Fibroblast of pulmonary artery (primary cell): Measurements from ENCODE around the gene TIMM44.

ENCODE experiments used
- DNase-seq: peaks from one replicate; pipeline ENCODE4 v3.0.0-alpha.2; 2010; ENCODE audit warnings: low read depth
- H3K4me3 ChIP-seq: replicated peaks from 2 replicates; pipeline ENCODE4 v1.5.1; 2011; ENCODE audit warnings: low read depth, mild to moderate bottlenecking, control low read depth, low read length, moderate library complexity
- TF ChIP-seq, protein P1 (sequence below): IDR thresholded peaks from 2 replicates; pipeline ENCODE4 v1.5.1; 2011; ENCODE audit warnings: mild to moderate bottlenecking, control low read depth, low read length, inconsistent platforms; ENCODE audit errors: missing control alignments

The TIMM44 gene

DNA sequence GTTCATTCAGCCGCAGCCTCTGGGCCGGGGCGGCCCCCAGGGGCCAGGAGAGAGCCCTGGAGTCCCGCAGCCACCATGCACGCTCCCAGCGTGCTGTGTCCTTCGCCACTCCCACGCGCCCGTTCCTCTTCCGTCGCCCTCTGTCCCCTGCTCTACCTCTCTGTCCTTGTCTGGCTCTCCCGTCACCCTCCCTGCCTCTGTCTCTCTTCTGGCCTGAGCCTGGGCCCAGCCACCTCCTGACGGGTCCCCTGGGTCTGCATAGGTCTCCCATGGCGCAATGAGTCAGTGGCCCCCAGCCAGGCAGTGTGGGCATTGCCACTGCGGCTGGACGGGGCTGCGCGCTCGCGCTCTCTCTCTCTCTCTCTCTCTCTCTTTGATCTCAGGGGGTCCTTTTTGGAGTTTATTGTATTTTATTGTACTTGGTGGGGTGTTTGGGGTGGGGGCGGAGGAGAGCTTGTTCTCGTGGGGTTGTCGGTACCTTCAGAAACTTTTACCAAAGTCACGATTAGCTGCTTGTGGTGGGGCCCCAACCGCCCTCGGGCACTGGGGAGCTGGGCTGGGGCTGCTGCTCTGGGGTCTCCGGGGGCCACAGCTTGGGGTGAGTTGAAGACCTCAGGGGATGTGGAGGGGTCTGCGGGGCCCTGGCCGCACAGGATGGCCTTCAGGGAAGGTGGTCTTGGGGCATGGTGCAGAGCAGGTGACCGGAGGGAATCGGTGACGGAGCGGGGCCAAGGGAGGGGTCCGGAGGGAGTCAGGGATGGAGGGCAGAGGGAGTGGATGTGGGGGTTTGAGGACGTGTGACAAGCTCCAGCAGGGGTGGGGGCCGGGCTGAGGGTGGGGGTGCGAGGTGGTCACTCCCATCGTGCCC, 30.5 kb downstream of the TIMM44 start:
- no peak overlapping the region for H3K4me3 ChIP-seq
- TF ChIP-seq, protein P1, sequence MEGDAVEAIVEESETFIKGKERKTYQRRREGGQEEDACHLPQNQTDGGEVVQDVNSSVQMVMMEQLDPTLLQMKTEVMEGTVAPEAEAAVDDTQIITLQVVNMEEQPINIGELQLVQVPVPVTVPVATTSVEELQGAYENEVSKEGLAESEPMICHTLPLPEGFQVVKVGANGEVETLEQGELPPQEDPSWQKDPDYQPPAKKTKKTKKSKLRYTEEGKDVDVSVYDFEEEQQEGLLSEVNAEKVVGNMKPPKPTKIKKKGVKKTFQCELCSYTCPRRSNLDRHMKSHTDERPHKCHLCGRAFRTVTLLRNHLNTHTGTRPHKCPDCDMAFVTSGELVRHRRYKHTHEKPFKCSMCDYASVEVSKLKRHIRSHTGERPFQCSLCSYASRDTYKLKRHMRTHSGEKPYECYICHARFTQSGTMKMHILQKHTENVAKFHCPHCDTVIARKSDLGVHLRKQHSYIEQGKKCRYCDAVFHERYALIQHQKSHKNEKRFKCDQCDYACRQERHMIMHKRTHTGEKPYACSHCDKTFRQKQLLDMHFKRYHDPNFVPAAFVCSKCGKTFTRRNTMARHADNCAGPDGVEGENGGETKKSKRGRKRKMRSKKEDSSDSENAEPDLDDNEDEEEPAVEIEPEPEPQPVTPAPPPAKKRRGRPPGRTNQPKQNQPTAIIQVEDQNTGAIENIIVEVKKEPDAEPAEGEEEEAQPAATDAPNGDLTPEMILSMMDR = no peak
- no peak for DNase-seq

DNA sequence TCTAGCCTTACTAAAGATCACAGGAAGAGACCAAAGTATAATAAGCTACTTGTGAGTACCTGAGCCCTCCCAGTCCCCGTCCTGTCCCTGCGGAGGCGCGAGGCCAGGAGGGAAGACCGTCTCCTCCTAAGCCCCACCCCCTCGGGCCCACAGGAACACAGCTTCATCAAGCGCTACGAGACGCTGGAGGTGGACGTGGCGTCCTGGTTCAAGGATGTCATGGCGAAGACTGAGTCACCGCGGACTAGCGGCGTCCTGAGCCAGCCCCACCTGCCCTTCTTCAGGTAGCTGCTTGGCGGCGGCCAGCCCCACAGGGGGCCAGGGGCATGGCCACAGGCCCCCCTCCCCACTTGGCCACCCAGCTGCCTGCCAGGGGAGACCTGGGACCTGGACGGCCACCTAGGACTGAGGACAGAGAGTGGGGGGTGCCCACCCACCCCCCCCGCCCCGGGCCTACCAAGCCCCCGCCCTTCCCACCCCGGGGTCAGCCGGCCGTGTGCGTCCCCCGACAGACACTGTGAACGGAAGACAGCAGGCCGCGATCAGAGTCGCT, 31.2 kb downstream of the TIMM44 start:
- TF ChIP-seq, protein P1 = no peak
- H3K4me3 ChIP-seq = no peak overlapping the region
- no peak for DNase-seq

DNA sequence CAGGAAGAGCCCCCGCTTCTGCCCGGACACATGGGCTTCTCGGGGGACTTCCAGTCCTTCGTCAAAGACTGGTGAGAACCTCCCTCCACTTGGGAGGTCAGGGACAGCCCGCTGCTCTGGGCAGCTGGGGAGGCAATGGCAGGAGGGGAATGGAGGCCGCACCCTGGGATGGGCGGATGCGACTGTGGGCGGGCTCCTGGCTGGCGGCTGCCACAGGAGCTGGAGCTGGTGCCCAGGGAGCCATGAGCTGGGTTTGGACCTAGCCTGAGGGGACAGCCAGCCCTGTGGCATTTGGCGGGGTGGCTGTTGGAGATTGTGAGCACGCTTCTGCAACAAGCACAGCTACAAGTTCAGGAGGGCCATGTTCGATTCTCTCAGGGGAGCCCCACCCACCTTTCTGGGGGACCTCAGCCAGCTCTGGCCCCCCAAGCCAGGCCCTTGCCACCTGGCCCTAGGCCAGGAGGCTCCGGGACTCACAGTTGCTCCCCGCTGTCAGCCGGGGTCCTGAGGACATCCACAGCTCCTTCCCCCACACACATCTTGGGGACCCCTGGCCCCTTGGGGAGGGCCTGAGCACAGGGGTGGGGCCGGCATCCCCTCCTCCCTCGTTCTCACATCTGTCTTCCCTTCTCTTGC, 31.8 kb downstream of the TIMM44 start:
- H3K4me3 ChIP-seq = no peak overlapping the region
- TF ChIP-seq, protein P1 = no peak
- DNase-seq = no peak

DNA sequence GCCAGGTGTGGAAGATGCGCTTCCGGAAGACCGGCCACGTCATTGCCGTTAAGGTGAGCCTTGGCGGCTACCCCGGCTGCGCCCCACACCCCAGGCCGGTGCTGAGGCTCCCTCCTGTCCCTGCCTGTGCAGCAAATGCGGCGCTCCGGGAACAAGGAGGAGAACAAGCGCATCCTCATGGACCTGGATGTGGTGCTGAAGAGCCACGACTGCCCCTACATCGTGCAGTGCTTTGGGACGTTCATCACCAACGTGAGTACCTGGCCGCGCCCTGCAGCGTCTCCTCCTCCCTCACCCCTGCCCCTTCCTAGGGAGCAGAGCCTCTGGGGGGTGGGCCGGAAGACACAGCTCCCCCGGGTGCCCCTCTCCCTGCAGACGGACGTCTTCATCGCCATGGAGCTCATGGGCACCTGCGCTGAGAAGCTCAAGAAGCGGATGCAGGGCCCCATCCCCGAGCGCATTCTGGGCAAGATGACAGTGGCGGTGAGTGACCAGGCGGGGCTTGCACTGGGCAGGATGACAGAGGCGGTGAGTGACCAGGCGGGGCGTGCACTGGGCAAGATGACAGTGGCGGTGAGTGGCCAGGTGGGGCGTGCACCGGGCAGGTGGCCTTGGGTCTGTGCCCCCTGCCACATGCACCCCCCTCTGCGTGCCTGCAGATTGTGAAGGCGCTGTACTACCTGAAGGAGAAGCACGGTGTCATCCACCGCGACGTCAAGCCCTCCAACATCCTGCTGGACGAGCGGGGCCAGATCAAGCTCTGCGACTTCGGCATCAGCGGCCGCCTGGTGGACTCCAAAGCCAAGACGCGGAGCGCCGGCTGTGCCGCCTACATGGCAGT, 32.9 kb downstream of the TIMM44 start:
- TF ChIP-seq, protein P1 = no peak
- no peak for DNase-seq
- H3K4me3 ChIP-seq = no peak overlapping the region

DNA sequence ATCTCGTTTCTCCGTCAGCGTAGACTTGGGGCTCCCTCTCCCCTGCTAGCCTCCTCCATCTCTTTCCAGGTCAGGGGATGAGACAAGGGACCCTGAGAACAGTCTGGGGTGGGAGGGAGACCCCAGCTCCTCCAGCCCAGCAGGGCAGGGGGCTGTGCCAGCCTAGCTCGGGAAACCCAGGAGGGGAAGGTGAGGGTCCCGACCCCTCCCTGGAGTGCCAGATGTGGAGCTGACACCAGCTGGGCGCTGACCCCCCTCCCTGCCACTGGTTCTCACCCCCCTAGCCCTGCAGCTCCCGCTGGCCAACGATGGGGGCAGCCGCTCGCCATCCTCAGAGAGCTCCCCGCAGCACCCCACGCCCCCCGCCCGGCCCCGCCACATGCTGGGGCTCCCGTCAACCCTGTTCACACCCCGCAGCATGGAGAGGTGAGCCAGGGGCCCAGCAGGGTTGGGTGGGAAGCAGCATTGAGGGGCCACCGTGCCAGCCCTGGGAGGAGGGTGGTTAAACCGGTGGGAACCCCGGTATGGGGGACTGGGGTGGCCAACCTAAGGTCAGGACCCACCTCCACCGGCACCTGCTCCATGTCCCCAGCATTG, 33.9 kb downstream of the TIMM44 start:
- TF ChIP-seq, protein P1 = no peak
- H3K4me3 ChIP-seq = no peak overlapping the region
- DNase-seq = no peak

DNA sequence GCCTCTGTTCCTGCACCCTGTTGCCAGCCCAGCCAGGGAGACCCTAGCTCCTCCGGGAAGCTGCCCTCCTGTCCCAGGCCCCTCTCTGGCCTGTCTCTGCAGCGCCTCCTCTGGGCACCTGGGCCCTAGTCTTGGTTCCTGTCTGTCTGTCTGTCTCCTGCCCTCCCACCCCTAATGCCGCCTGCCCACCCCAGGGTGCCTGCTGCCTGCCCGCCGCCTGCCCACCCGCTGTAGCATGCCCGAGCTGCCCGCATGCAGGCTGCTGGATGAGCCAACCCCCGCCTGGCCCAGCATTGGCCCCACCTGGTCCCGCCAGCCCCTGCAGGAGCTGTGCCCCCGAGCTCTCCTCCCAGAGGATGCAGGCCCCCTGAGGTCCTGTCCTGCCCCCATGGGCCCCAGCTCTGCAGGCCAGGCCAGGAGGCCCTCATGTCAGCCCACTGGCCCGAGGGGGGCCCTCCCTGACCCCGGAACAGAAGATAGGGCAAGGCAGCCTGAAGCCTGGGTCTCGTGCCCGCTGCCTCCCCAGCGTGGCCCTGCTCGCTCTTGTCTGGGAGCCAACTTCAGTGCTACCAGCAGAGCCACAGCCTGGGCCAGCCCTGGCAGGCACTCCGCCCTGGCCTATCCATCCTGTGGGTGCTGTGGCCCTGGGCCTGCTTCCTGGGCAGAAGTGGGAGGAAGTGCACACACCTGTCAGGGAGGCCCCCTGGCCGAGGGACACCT, 34.6 kb downstream of the TIMM44 start:
- DNase-seq = no peak
- TF ChIP-seq, protein P1 = no peak
- H3K4me3 ChIP-seq = no peak overlapping the region
